Mucosa of gallbladder (tissue), 1 donor: ENCODE data around the gene BCORL1. TPM values are rescaled to one million over a fixed set of nuclear protein-coding genes. Genes with fewer than 3 reads are reported as not detected.

ENCODE experiments used
- DNase-seq: peaks from one replicate; pipeline ENCODE4 v3.0.0-alpha.2; 2020; ENCODE audit warnings: low spot score
- total RNA-seq: library from RNA; stranded (reverse); gene quantifications from one replicate; pipeline ENCODE4 v1.2.1, GENCODE V29; 2021
- donor health status: DM: no; HTN: no; CAD: no.

The BCORL1 gene, protein sequence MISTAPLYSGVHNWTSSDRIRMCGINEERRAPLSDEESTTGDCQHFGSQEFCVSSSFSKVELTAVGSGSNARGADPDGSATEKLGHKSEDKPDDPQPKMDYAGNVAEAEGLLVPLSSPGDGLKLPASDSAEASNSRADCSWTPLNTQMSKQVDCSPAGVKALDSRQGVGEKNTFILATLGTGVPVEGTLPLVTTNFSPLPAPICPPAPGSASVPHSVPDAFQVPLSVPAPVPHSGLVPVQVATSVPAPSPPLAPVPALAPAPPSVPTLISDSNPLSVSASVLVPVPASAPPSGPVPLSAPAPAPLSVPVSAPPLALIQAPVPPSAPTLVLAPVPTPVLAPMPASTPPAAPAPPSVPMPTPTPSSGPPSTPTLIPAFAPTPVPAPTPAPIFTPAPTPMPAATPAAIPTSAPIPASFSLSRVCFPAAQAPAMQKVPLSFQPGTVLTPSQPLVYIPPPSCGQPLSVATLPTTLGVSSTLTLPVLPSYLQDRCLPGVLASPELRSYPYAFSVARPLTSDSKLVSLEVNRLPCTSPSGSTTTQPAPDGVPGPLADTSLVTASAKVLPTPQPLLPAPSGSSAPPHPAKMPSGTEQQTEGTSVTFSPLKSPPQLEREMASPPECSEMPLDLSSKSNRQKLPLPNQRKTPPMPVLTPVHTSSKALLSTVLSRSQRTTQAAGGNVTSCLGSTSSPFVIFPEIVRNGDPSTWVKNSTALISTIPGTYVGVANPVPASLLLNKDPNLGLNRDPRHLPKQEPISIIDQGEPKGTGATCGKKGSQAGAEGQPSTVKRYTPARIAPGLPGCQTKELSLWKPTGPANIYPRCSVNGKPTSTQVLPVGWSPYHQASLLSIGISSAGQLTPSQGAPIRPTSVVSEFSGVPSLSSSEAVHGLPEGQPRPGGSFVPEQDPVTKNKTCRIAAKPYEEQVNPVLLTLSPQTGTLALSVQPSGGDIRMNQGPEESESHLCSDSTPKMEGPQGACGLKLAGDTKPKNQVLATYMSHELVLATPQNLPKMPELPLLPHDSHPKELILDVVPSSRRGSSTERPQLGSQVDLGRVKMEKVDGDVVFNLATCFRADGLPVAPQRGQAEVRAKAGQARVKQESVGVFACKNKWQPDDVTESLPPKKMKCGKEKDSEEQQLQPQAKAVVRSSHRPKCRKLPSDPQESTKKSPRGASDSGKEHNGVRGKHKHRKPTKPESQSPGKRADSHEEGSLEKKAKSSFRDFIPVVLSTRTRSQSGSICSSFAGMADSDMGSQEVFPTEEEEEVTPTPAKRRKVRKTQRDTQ (N-terminal part only)
- 12.4 TPM for total RNA-seq

DNA sequence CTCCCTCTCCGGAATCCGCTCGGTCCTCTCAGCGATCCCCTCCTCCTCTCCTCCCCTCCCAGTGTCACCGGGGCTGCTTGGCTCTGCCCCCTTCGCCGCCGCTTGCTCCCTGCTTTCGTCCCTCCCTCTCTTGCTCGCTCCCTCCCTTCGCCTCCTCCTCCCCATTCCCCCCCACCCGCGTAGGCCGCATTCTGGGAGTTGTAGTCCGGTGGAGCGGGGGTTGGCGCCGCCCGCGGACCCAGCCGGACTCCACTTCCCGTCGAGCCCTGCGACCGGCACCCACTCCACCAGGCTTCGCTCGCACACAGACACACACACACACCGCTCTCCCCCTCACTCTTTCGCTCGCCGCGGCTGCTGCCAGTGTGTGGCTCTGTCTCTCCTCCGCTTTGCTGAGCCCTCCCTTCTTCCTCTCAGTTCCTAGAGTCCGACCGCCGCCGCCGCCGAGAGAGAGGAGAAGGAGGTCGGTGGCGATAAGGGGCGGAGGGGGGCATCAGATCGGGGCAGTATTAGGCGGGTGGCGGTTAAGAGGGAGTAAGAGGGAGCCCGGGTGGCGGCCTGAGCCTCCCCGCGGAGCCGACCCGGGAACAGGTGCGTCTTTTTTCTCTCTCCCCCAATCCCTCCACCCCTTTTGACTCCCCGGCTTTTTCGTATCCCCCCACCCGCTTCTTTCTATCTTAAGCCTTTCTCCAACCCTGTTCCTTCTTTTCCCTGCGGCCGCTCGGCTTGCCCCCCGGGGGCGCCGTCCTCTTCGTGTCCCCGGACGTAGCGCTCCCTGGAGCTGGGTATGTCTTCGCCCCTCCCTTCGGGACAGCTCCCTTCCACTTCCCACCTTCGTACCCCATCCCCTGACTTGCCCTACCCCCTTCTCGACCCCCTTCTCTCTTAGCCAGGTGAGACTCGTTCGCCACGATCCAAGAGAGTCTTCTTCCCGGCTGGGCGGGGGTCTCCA lies at the start of gene BCORL1:
TSS of gene BCORL1 (plus strand) at position 336 of the 952 bp plus-strand sequence. CDS start 22,597 bp downstream, outside the sequence.
- DNase-seq: peak; percentile 90

DNA sequence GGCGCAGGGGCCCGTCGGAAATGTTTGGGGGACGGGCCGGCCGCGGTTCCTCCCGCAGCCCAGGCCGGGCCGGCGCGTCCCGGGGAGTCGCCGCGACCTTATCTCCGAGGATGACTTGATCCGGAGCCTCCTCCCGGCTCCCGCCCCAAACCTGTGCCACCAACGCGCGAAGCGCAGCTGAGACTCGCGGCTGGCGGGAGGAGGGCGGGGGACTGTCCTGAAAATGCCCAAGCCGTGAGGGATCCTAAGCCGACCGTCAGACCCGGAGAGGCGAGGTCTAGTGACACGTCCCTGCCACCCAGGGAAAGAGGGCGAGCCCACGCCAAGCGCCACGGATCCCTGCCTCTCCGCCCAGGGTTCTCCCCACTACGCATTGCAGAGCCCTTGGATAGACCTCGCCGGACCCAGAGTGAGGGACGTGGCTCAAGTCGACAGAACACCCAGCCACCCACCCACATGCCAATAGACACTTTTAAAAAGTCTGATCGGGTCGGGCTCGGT lies 49.6 kb upstream of the BCORL1 start:
- no peak for DNase-seq

DNA sequence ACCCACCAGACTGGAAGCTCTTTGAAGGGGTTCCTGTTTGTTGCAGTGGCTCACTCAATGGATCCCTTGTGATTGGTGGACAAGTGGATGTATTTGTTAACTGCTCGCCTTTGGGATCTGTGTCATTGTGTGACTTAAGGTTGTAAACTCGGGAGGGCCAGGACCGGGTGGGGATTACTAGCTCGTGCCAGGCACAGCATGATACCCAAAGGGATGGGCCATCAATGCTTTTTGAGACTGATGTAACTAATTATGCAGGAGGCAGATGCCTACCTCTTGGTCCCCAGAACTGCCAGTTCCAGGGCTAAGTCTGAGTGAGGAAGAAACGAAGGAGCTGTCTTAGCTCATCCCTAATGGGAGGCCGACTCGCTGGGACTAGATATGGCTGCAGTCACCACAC lies 48.7 kb upstream of the BCORL1 start:
- no peak for DNase-seq

DNA sequence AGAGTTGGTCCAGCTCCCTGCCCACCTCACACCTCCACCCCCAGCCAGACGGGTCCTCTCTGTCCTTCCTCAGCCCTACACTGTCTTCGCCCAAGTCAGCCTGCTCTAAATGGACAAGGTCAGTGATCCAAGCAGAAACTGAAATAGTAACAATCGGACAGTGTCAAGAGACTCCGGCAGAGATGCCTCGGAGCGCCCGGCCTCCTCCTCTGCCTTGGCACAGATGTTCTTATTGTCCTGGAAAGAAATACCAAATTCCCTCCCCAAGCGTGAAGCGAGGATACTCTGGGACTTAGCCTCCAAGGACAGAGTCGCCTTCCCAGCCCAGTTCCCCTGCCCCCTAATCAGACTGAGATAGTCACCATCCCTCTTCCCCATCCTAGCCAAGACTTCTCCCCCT lies 48.0 kb upstream of the BCORL1 start:
- no peak for DNase-seq

DNA sequence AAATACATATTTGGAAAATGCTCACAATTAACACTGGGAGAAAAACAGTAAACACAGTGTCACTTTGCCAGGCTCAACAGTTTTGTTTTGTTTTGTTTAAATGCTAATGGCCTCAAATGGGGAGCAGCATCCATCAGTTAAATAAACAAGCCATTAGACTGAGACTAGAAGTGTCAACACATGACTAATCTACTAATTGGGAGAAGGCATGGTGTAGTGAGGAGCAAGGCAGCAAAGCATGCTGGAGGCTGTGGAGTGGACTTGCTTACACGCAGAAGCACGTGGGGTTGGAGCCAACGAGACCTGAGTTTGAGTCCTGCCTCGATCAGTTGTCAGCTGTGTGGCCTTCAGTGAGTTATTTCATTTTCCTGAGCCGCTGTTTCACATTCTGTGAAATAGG lies 47.5 kb upstream of the BCORL1 start:
- DNase-seq: no peak

DNA sequence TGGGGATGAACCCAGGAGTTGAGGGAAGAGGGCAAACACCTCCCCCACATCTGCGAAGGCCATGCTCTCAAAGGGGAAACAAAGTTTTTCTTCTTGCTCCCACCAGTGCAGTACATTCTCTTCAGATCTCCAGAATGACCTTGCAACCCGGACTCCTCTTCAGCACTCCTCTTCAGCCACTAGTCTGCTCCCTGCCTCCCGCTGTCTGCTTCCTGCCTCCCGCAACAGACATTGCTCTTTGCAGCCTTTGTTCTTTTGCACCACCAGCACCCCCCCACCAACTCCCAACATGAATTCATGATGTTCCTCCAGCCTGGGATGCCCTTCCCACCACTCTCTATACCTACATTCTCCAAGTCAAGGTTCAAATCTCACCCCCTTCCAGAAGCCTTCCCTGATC lies 44.4 kb upstream of the BCORL1 start:
- no peak for DNase-seq

DNA sequence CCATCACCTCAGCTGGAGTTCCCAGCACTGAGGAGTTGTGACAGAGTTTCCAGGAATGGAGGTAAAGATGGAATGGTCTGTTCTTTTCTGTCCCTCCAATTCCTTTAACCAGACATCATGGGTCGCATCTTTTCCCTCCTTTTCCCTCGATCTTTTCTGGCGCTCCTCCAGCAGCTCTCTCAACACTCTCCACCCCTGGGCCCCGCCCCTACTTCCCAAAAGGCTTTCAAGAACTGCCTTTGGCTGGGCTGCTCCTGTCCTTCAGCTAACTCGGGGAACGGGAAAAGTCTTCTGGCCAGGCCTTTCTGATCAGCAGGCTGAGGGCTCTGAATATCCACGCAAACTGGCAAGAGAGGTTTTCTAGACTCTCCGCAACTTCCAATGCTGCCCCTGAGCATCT lies 42.4 kb upstream of the BCORL1 start:
- no peak for DNase-seq

DNA sequence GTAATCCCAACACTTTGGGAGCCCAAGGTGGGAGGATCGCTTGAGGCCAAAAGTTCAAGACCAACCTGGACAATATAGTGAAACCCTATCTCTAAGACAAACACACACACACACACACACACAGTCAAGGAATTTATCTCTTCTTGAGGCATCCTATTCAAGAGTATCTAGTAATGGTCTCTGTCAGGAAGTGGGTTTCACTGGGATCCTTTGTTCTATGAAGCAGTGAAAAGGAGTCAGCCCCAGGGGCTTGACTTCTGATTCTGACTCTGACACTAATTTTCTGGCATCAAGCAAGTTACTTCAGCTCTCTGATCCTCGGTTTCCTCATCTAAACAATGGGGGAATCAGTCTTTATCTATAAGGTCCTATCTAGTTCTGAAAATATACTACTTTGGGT lies 41.7 kb upstream of the BCORL1 start:
- DNase-seq: no peak

DNA sequence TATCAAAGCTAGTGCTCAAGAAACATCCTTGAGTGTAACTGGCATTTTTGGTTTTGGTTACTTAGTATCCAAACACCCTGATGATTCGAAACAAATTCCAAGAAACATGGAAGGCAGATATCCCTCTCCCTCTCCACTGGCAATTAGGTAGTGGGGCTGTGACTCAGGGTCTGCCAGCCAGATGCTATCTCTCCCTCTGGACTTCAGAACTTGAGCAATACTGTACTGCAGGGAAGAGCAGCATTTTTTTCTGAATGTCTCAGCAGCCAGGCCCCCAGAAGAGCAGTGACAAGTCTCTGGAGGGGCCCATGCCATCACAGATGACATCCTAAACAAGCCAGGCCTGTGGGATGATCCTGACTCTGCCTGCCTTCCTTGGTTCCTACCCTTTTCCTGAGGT lies 37.3 kb upstream of the BCORL1 start:
- no peak for DNase-seq

DNA sequence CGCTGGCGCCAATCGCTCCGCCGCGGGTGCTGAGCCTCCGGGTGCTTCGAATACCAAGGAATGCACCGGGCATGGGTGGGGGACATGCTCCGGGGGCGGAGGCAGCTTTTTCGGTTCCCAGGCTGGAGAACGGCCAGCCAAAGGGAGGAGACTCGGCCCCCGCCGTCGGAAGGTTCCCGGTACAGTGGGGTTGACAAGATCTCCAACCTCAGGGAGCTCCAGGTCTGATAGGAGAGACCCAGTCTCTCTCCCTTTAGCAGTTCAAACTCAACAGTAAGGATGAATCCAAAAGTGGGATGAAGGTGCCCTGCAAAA lies 29.1 kb upstream of the BCORL1 start:
- no peak for DNase-seq

DNA sequence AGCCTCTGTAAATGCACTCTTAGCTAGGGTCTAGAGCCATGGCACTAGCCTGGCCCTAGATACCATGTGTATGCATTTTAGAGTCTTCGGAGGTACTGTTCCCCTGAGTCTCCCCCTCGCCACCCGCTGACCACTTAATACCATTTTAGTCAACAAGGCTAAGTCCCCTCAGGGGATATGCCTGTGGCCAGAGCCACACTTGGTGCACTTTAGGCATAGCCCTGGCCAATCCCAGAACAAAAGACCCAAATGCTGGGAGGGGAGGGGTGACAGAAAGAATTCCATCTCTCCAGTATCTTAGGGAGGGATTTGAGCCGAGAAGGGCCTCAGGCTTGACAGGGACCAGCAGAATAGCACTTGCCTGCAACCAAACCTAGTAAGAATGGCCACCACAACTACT lies 28.6 kb upstream of the BCORL1 start:
- no peak for DNase-seq

DNA sequence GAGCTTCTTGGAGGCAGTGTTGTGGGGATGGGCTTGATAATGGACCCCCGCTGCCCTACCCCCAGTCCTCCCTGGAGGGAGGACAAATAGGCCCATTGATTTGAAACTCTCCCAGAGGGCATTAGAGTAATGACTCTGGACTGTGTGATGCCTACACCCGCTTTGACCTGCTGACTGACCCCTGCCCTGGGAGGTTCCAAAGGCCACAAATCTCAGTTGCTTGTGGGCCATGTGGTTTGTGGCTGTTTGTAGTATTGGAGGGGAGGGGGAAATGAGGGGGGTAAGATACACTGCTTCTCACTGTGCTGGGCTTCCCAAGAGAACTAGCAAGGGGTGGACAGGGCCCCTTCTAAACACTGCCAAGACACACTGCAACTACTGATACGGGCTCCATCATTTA lies 27.6 kb upstream of the BCORL1 start:
- DNase-seq: no peak

DNA sequence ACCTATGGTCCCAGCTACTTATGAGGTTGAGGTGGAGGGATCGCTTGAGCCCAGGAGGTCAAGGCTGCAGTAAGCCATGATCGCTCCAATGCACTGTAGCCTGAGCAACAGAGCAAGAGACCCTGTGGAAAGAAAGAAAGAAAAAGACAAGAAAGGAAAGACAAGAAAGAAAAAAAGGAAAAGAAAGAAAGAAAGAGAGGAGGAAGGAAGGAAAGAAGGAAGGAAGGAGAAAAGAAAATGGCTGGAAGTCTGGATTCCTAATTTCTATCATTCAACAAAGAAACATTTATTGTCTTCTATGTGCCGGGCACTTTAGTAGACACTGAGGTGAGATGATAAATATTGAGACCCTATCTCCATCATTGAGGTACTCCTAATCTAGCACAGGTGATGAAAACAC lies 26.8 kb upstream of the BCORL1 start:
- DNase-seq: no peak

DNA sequence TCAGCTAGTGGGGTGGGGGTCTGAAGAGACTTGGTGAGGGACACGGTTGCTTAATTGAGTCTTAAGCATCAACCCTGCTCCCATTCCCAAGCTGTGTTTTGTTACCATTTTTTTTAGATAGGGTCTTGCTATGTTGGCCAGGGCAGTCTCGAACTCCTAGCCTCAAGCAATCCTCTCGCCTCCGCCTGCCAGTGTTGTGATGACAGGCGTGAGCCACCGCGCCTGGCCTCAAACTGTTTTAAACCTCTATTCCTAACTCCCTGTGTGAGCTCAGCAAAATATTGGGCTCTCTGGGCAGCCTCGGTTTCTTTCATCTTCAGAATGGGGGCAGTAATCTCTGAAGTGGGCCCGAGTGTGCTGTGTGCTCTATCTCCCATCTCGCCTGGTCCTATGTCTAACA lies 26.3 kb upstream of the BCORL1 start:
- DNase-seq: no peak

DNA sequence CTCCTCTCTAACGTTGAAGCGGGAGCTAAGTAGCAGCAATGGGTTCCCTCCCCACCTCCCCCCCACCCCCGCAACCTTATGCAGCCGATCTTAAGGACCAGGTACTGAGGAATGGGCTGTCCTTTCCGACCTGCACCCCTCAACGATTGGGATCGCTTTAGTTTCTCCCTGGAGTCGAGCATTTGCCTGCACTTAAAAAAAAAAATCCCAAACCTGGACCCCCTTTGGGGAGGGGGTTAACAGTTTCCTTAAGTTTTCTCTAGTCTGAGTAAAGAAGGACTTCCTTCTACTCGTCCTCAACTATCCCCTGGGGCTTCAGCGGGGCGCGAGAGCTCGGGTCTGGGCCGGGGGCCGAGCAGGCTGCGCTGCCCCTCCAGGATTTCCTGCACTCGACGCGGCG lies 25.7 kb upstream of the BCORL1 start:
- DNase-seq: no peak

DNA sequence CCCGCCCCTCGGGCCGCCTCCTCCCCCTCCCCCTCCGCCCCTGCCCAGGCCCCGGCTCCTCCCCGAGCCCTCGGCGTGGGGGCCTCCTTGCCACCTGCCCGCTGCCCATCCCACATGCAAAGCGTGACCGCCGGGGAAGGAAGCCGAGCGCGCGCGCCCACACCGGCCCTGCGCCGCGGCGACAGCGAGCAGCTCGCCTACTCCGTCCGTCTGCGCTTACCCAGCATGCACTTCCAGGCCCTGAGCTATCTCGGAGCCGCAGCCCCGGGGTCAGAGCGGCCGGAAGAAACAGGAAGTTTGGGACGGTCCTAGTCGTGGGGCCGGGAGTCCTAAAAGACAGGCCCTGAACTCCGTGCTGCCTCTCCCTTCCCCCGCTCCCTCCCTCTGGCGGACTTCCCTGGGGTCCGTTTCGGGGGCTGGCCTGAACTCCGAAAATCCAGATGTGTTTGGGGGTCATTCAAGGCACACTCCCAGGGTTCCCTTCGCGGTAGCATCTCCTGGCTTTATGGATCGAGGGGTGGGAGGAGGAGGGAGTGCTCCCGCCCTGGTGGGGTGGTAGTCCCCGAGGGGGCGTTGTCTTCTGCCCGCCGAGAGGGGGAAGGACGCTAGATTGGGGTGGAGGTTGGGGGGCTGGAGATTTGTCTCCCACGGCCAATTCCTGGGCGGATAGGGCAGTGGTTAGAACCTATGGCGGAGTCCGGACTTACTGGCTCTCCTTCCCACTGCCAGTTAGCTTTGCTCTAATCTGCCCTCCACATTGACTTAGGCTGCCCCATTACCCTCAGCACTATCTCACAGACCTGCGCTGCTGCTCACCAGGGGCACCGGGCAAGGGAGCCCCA lies 25.0 kb upstream of the BCORL1 start:
- DNase-seq: peak; percentile 58

DNA sequence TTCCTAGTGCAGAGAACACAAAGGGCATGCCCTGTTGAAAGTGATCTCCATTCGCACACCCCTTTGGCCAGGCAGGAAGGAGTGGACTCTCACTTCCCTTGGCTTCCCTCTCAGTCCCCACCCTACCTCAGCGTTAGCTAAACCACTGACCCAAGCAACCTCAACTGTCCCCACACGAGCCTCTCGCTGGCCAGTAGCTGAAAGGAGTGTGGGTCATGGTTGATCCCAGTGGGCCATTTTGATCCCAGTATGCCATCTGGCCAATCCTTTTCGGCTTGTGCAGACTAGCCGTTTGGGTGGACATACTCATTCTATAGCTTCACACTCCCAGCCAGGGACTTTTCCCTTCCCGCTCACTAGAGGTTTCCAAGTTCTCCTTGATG lies 24.4 kb upstream of the BCORL1 start:
- DNase-seq: no peak

DNA sequence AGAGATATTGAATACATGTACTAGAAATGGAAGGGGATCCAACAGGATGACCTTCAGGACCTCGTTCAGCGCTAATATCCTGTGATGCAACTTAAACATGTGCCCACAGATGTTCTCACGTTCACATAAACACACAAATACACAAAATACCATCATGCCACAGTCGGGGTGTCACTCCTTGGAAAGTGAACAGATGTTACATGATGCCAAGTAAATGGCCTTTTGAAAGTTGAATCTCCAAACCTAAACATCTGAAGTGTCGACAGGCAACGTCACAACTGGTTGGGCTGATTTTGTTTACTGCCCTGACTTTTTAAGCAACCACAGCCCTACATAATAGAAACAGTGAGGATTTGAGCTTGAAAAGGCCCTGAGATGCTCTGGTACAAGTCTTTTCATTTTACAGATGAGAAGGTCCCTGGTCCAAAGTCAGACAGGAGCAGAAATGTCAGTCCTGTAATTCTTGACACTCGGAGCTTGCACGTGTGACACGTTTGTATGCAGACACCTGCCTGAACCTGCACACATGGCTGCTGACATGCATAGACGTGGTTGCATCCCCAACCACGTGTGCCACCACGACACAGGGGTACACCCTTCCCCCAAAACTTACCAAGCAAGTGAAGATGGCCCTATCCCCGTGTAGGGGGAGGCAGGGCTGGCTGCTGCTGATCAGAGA lies 23.5 kb upstream of the BCORL1 start:
- no peak for DNase-seq

DNA sequence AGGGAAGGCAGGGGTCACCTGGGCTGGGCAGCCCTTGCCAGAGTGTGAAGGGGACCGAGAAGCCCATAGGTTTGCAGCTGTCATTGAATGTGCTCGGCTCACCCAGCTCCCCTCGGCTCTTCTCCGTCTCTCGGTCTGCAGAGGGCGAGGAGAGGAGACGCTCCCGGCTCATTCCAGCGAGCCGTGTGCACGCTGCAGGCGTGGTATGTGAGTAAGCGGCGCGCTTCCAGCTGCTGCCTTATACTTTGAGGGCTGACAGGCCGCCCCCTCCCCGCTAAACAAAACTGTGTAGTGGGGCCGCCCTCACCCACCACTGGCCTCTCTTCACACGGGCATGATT lies 23.0 kb upstream of the BCORL1 start:
- no peak for DNase-seq
